Bone marrow (tissue), 2 donors: Measurements from ENCODE around the gene STX17.
"Not testable (repeated sequence)": the region's sequence is repeated elsewhere in the genome, so short reads cannot be mapped to it uniquely, and the experiment has no call there.

Source experiments
- DNase-seq, 2 donors: peaks; one replicate each; lab custom pipeline; 2025; lab: John Stamatoyannopoulos, UW

The STX17 gene

GRCh38 chr9:99906403-99907207 lies at the start of gene STX17:
STX17 (plus strand) TSS chr9:99906654; CDS start chr9:99915240, 8,586 bp downstream.
- DNase-seq, result peak; percentile 61 to 68

DNA sequence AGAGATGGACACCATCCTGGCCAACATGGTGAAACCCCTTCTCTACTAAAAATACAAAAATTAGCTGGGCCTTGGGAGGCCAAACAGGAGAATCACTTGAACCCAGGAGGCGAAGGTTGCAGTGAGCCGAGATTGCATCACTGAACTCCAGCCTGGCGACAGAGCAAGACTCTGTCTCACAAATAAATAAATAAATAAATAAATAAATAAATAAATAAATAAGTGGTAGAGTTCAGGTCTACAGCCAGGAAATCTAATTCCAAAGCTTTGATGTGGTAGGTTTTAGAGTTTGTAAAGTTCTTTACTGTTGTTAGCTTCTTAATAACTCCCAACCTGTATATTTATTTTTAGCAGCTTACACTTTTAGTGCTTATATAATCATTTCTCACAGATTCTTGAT lies 48.9 kb upstream of the STX17 start:
- DNase-seq, result not testable (repeated sequence)

DNA sequence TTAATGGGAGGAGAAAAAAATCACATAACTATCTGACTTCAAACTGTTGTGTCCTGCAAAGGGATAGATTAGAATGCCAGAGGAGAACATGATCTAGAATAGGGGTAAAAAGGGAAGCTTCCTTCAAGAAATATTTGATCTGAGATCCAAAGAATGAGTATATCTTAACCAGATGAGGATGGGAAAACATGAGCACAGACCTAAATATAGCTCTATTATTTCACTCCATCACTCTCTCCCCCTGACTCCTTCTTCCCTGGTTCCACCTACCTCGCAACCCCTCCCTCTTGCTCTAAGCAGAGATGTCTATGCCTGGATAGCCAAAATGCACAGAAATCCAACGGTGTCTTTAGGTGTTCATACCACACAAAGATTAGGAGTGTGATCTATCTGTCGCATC lies 48.4 kb upstream of the STX17 start:
- no peak for DNase-seq

GRCh38 chr9:99859243-99859980 lies 47.0 kb upstream of the STX17 start:
- DNase-seq, result no peak

GRCh38 chr9:99860266-99860665 lies 46.2 kb upstream of the STX17 start:
- DNase-seq, result no peak

- no peak for DNase-seq
These were observed 42.5 kb upstream of the STX17 start for GRCh38 chr9:99863955-99864354.

DNA sequence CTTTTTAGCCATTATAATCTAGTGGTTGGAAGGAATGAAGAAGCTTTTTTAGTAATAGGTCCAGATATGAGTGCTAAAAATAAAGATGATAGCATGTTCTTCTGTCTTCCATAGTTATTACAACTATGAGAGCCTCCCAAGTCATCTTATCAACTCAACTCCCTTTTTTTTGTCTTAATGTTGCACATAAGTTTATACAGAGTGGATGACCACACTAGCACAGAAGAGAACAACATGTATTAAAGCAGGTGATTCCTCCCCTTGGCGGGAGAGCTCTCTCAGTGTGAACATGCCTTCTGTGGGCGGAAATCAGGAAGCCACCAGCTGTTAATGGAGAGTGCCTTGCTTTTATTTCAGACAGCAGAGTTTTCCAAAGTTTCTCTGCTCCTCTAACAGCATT lies 40.1 kb upstream of the STX17 start:
- DNase-seq, result no peak

DNA sequence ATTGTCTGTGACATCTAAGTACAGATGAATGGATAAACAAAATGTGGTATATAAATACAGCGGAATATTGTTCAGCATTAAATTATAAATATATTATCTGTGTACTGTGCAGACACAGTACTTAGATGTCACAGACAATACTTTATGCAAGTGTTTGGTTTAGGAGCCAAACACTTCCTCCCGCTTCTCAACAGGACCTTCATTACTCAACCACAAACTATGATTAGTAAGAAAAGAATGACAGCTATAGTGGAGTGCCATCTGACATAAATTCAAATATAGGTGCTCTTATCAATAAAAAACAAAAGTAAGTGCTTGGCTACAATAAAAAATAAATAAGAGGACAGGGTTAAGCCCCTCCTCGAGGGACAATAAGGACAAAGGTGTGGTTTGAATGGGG lies 38.9 kb upstream of the STX17 start:
- no peak for DNase-seq

GRCh38 chr9:99867968-99868367 lies 38.5 kb upstream of the STX17 start:
- DNase-seq, result no peak

- DNase-seq, result no peak
These were observed 37.6 kb upstream of the STX17 start for GRCh38 chr9:99868845-99869244.

DNA sequence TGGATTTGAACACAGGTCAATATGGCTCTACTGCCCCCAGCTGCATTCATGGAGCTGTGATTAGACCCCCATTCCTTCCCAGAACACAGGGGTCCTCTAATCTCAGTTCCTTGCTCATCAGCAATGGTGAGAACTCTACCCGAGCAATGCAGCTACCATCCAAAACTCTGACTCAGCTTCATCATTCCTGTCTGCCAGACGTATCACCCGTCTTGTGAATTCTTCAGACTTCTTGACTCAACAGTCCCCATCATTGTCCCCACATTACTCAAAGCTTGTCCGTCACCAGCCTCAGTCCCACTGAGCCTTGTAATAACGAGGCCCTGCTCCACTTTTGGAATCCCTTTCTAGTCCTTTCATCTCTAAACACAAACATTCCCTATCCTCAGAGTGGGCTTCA lies 36.3 kb upstream of the STX17 start:
- no peak for DNase-seq

DNA sequence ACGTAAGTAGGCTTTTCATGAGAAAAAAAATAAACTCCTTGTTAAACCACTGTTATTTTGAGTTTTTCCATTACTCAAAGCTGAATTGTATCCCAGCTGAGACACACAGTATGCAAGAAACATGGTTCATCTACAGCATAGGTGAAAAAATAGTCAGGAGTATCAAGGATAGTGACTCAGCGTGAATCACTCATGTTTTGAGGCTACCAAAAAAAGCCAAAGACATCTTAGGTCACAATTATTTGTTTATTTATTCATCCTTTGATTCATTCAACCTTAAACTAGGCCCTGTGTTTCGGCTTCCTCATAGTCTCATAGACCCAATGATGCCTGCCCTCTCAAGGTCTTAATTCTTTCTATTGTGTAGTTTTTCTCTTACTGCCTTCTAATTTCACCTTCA lies 32.9 kb upstream of the STX17 start:
- no peak for DNase-seq

- DNase-seq, result no peak
These were observed 32.4 kb upstream of the STX17 start for GRCh38 chr9:99873943-99874584.

GRCh38 chr9:99876190-99876589 lies 30.3 kb upstream of the STX17 start:
- no peak for DNase-seq

DNA sequence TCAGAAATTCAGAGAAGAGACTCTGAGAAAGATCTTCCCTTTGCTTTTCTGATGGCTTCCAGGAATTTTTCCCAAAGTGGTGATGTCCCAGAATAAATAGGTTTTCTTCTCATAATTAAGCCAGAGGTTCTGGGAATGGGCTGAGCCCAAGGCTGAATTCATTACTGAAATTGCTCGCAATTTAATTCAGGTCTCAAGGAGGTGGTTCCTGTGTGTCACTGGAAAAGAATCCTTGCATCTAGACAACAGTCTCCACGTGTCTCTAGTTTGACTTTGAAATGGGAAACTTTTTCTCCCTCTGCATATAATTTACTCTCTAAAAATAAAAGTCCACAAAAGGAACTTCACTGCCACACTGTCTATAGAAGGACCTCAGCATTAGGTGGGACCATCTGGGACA lies 27.8 kb upstream of the STX17 start:
- no peak for DNase-seq

- no peak for DNase-seq
These were observed 24.7 kb upstream of the STX17 start for GRCh38 chr9:99881769-99882168.

DNA sequence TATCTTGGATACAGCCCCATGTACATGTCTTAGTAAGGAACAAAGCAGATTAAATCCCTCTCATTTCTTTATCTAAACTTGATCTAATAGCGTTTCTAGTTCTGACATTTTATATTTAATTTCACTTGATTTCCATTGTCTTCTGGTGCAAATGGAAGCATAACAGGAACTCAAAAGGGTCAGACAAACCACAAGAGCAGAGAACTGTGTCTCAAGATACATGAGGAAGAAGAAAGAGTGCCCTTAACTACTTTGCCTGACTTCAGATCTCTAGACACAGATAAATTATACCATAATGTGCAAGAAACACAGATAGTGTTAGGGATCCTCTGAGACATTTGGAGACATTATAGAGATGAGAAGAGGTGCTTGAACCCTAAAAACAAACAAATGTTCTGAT lies 20.7 kb upstream of the STX17 start:
- DNase-seq, result peak in 1 of 2 donors; percentile 50

GRCh38 chr9:99889120-99889519 lies 17.3 kb upstream of the STX17 start:
- no peak for DNase-seq

GRCh38 chr9:99894826-99895225 lies 11.6 kb upstream of the STX17 start:
- no peak for DNase-seq

GRCh38 chr9:99895510-99895909 lies 10.9 kb upstream of the STX17 start:
- DNase-seq, result no peak

DNA sequence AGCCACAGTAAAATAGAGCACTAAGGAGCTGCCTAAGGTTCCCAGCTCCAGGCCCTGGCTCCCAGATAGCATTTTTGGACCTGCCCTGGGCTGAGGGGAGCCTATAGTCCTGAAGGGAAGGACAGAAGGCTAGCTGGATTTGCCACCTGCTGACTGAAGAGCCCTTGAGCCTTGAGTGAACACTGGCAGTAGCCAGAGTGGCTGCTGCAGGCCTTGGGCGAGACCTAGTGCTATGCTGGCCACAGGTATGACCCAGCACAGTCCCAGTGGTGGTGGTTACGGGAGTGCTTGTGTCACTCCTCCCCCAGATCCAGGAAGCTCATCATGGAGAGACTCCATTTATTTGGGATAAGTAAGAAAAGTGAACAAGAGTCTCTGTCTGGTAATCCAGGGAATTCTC lies 10.3 kb upstream of the STX17 start:
- DNase-seq, result no peak

DNA sequence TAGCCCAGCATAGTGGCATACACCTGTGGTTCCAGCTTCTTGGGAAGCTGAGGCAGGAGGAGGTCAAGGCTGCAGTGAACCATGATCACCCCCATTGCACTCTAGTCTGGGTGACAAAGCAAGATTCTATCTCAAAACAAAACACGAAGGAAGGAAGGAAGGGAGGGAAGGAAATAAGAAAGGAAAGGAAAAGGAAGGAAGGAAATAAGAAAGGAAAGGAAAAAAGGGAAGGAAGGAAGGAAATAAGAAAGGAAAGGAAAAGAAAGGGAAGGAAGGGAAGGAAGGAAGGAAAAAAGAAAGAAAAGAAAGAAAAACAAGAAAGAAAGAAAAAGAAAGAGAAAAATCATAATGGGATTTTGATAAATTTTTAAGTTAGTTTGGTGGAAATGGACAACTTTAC lies 3.1 kb upstream of the STX17 start:
- DNase-seq, result no peak

DNA sequence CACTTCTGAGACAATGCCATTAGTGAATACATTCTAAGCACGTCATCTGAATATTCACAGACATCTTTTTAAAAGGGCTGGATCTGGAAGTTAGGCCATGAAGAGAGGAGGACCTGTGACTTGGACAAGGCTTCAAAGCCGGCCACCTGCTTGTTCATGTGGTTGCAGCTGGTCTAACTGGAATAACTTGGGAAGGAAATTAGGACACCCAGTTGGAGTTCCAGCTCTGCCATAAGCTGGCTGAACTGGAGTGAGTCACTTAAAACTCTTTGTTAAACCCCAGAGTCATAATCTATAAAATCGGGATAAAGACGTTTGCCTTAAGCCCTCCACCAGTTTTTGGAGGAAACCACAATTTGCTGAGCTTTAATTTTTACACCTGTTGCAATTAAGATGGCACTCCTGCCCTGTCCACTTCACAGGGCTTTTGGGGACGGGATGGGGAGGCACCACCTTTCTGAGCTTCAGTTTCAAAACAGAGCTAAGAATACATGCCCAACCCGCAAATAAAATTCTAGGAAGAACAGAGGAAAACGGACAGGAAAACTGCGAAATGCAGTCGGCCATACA lies 536 bp upstream of the STX17 start:
- no peak for DNase-seq
